ENCODE measurements around the gene LRP1-AS.
"Not testable (repeated sequence)": the region's sequence is repeated elsewhere in the genome, so short reads cannot be mapped to it uniquely, and the experiment has no call there.

Gene LRP1-AS

GRCh38 chr12:57124261-57124877, 23.1 kb downstream of the LRP1-AS start:
- DNase-seq (ENCODE audit: insufficient read length, low spot score) (no peak), FAIRE-seq (no peak)
- TF ChIP-seq POLR2A (IDR thresholded peaks at IDR 0.05; ENCODE audit: low read depth, low read length), result no peak

DNA sequence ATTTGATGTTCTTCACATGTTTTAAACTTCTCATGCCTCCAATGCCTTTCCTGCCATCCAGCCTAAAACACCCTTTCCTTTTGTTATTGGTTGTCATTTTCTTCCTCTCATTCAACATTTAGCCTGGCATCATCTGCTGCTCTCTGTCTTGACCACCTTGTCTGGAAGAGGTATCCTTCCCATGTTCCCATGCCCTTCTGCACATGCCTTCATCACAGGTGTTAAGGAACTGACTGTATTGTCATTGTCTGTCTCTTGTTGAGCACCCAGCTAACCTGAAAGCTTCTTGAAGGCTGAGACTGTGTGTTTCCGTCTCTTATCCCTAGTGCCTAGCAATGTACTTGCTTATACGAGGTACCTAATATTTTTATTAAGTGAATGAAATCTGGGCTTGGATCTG, 23.6 kb downstream of the LRP1-AS start:
- no peak for TF ChIP-seq POLR2A (IDR thresholded peaks at IDR 0.05; ENCODE audit: low read depth, low read length)
- no peak for FAIRE-seq

GRCh38 chr12:57120718-57121117, 26.7 kb downstream of the LRP1-AS start:
- DNase-seq (ENCODE audit: insufficient read length, low spot score); FAIRE-seq: not testable (repeated sequence)

More for the DNA sequence above, 23.6 kb downstream of the LRP1-AS start:
- no peak for DNase-seq (ENCODE audit: insufficient read length, low spot score)

- no peak for DNase-seq (ENCODE audit: insufficient read length, low spot score)
- TF ChIP-seq POLR2A (IDR thresholded peaks at IDR 0.05; ENCODE audit: low read depth, low read length), result no peak
- FAIRE-seq, result no peak
Observed at GRCh38 chr12:57119294-57120085, 27.9 kb downstream of the LRP1-AS start.

DNA sequence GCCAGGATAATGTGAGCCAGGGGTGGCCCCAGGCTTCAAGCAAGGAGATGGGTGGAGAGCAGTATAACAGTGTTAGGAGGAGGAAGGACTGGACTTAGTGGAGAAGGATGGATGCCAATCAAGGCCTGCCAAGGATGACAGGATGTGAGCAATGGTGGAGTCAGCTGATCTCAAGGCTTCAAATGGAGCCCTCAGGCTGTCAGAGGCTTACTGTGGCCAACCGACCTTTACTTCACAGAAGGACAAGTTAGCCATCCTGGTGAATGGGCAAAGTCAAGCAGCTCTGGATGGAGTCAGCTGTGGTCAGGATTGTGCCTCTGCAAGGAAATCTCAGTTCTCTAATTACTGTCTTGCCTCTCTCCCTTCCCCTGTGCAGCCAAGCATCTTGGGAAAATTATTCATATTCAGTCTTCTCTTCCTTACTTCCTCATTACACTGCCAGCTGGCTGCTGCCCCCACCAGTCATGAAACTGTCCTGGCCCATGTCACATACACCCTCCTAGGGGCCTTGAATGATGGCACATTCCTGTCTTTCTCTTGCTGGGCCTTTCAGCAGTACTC, 28.6 kb downstream of the LRP1-AS start:
- no peak for FAIRE-seq
- TF ChIP-seq POLR2A (IDR thresholded peaks at IDR 0.05; ENCODE audit: low read depth, low read length), result no peak
- DNase-seq (ENCODE audit: insufficient read length, low spot score), result no peak

DNA sequence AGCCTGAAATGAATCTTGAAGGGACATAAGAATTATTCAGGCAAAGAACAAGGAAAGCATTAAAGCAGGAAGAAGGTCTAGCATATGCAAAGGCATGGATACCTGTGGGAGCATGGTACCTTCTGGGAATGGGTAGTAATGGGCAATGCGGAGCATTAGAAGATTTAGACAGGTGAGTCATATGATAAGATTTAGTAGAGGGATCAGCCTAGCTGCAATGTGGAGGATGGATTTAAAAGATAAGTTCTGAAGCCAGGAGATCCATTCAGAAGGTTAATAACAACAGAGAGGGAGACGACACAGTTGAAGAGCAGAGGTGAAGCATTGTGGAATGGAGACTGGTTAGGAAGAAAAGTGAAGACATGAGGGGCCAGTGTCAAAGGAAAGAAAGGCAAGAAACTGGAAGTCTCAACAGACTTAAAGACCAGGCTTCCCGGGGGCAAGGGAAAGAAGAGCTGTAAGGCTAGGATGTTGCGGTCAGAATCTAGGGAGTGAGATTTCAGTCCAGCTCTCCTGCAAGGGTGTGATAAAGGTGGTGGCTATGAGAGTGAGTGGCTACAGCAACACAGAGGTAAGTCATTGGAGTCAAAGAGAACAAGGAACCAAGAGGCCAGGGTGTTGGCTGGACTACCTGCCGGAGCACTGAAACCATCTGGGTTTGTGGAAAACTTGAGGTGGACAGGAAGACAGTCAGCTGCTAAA, 30.7 kb downstream of the LRP1-AS start:
- TF ChIP-seq POLR2A (IDR thresholded peaks at IDR 0.05; ENCODE audit: low read depth, low read length), result no peak
- FAIRE-seq, result no peak
- DNase-seq (ENCODE audit: insufficient read length, low spot score), result no peak

GRCh38 chr12:57112492-57113294, 34.7 kb downstream of the LRP1-AS start:
- TF ChIP-seq POLR2A (IDR thresholded peaks at IDR 0.05; ENCODE audit: low read depth, low read length), result no peak
- peak; percentile 67 for DNase-seq (ENCODE audit: insufficient read length, low spot score)
- no peak for FAIRE-seq

- DNase-seq (ENCODE audit: insufficient read length, low spot score) (no peak), FAIRE-seq (no peak)
- no peak for TF ChIP-seq POLR2A (IDR thresholded peaks at IDR 0.05; ENCODE audit: low read depth, low read length)
Observed at GRCh38 chr12:57111031-57111734, 36.2 kb downstream of the LRP1-AS start, which contains the start of gene STAT6. STAT6 (minus strand) TSS chr12:57111362; CDS start chr12:57108278, 3,084 bp downstream.

DNA sequence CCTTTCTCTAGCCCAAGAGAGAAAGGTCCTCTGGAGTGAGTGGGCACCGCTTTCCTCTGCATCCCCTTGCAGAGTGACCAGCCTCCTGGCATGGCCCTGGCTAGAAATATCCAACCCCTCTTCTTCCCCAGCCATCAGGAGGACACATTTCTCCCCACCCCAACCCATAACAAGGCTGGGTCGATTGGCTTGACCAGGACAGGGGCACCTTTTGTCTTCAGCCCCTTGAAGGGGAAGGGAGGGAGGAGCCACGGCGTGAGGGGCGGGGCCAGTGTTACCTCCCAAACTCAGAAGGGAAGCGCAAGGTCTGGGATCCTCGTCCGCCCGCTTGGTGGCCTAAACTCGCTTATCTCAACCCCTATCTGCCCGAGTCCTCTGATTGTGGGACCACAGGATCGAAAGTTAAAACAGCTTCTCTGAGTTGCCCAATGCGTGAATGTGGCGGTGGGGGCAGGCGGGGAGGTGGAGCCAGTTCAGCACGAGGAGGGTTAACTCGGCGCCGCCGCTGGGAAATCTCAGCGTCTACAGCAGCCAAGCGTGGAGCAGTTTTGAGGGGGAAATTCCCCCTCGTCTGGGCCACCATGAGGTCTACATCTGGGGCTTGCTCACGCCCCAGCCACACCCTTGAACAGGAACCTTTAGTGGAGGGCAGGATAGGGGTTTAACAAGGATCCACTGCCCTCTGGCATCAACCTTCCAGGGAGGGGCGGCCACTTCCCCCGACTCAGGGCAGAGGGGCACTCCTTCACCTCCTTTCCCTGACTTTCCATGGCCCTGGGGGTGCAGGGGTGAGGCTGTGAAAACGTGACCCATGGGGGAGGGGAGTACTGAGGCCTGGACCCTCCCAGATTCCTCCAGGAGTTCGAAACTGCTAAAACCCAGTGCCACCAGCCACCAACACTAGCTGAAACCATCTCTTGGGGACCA, 37.1 kb downstream of the LRP1-AS start:
- DNase-seq (ENCODE audit: insufficient read length, low spot score) (no peak), FAIRE-seq (no peak)
- no peak for TF ChIP-seq POLR2A (IDR thresholded peaks at IDR 0.05; ENCODE audit: low read depth, low read length)

- DNase-seq (ENCODE audit: insufficient read length, low spot score) (no peak), FAIRE-seq (no peak)
- no peak for TF ChIP-seq POLR2A (IDR thresholded peaks at IDR 0.05; ENCODE audit: low read depth, low read length)
Observed at GRCh38 chr12:57109207-57110103, 38.0 kb downstream of the LRP1-AS start.

Measured in H54 (cell line).